Putamen (tissue), 1 donor: Measurements from ENCODE around the gene GOLGA8A.
"Not testable (repeated sequence)": the region's sequence is repeated elsewhere in the genome, so short reads cannot be mapped to it uniquely, and the experiment has no call there.

Source experiments
- DNase-seq: peaks from one replicate; pipeline ENCODE4 v3.0.0-alpha.2; 2016; ENCODE audit warnings: low spot score

GOLGA8A gene

DNA sequence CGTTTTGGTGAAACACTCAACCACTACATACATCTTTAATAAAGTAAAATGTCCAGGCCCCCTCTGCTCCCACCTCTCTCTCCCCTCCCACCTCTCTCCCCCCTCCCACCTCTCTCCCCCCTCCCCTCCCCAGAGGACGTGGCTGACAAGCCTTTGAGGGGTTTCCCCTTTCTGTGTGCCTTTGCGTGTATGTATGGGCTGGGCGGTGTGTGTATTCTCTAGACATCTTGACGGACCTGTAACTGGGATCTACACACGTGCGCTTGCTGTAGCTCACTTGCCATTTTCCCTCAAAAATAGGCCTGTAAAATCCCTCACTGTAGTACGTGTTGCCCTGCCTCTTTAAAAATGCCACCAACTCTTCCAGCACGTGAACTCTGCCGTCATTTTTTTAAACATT is 28.6 kb downstream of the GOLGA8A start:
- not testable (repeated sequence) for DNase-seq

DNA sequence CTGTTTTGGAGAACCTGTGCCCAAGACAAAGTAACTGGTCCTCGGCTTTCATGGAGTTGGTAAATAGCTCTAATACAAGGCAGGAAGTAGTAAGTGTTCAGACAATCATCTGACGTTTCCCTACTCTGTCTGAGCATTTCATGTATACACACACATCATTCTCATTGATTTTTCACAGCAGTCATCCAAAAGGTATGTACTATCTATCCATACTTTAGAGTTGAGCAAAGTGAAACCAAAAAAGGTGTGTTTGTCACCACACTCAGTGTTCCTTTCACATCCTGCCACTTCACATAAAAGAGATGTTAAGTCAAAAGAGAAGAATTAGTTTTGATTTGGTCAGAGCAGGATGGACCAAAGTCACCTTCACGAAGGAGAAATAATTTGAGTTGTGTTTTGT is 33.7 kb downstream of the GOLGA8A start:
- DNase-seq = not testable (repeated sequence)

DNA sequence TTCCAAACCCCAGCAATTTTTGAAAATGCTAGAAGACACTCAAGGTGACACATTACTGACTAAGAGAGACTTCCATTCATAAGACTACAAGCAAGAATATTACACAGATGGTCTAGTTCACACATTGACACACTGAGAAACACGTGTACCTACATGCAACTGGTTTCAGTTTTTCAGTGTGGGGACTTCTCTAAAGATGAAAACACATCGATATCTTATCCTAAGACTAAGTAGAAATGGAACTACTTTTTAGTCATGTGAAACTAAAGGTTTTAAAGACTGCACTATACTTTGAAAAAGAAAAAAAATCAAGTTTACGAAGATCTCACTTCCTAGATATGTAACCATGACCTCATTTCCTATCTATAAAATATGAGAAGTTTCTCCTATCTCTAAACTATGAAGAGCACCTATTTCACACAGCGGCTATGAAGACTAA is 34.4 kb downstream of the GOLGA8A start:
- DNase-seq = not testable (repeated sequence)

DNA sequence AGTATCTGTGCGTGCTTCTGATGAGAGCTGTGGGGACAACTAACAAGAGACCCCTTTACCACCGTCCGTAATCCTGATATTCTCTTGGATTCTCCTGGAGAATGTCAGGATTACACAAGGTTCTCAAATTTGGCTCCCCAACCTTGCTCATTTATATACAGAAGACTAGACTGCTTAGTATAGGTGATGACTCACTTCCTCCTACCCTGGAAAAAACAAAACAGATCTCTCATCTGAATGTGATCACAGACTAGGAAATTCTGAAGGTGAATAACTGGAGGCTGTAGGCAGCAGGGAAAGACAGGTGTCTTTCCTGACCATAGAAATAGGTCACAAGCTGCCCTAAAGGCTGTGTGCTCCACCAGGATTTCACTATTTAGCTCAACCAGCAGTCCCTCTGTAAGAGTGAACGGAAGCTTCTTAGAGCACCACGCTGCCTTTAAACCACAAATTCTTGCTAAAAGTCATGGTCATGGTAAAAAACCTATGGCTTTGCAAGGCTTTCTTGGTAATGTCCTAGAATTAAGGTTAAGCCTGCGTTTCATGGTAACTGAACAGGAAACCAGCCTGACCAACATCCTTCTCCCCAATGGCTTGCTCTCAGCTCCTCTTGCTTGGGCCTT is 39.9 kb downstream of the GOLGA8A start:
- not testable (repeated sequence) for DNase-seq

DNA sequence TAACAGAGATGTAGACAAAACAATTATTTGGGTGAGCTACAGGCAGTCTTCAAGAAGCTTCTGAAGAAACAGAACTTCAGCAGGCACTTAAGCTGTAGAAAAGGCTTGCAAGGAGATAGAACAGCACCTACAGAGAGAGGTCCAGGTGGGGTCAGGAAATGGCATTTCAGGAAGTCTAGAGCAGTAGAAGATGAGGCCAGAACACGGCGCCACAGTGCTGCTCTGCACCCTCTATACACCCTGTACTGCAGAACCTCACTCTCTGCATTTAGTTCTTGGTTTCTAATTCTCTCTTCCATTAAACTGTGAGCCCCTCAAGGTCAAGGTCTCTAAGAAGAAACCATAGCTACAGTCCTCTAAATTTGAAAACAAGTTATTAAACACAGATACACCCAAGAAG is 44.6 kb downstream of the GOLGA8A start:
- not testable (repeated sequence) for DNase-seq

DNA sequence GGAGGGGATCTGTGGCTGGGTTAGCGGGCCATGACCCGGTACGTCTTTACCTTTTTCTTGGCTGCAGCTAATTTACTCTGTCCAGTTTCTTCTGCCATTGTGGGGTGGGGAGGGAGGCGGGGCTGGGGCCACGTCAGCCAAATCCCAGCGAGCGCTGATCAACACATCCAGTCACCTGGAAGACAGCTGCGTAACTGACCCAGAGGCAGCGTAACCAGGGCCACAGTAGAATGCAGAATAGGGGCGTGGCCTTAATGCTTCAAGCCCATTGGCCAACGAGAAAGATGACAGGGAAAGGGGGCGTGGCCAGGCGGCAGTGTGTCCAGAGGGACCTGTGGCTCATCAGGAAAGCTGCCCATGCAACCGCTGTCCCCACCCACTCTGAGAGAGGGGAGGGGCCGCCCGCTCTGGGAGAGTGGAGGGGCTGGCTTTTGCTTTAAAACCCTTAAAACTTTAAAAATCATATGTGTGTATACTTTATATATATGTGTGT is 48.0 kb downstream of the GOLGA8A start:
- not testable (repeated sequence) for DNase-seq
